Stimulated activated naive B cell treated with anti-CD40 and anti-IgM and Interleukin-4, amounts not matched to agents 10 μg/mL and 1 μg/mL and 100 μg/mL, for 72 hours (primary cell): ENCODE data around the gene TMEM259.

Source experiments
- ATAC-seq, 2 donors: fragments of 150-1000 bp; cut with Tn5 transposase; replicated peaks; 2 replicates each; pipeline ENCODE4 v1.10.0; 2021; ENCODE audit warnings: moderate library complexity in 1 of 2
- DNase-seq: peaks from one replicate; pipeline ENCODE4 v3.0.0; 2021
- H3K27ac Mint-ChIP-seq: one replicate; pipeline ENCODE4 v1.8.0; 2022; ENCODE audit warnings: mild to moderate bottlenecking, mixed read lengths
- H3K27me3 Mint-ChIP-seq, 2 donors: one replicate each; pipeline ENCODE4 v1.8.0; 2022; ENCODE audit warnings: mixed read lengths in 2 of 2
- H3K36me3 Mint-ChIP-seq, 2 donors: one replicate each; pipeline ENCODE4 v1.8.0; 2022; ENCODE audit warnings: mixed read lengths in 2 of 2, mild to moderate bottlenecking in 1 of 2
- H3K4me1 Mint-ChIP-seq, 2 donors: one replicate each; pipeline ENCODE4 v1.8.0; 2022; ENCODE audit warnings: mixed read lengths in 2 of 2, mild to moderate bottlenecking in 1 of 2
- H3K4me3 Mint-ChIP-seq, 2 donors: one replicate each; pipeline ENCODE4 v1.8.0; 2022; ENCODE audit warnings: mild to moderate bottlenecking in 2 of 2, mixed read lengths in 2 of 2, moderate library complexity in 1 of 2
- H3K9me3 Mint-ChIP-seq, 2 donors: one replicate each; pipeline ENCODE4 v1.8.0; 2022; ENCODE audit warnings: mixed read lengths in 2 of 2, mild to moderate bottlenecking in 1 of 2

The TMEM259 gene

GRCh38 chr19:1049800-1050199, 28.9 kb upstream of the TMEM259 start:
- DNase-seq (no peak), ATAC-seq (no peak)
- no peaks in the 10 kb centered on the region for H3K9me3 Mint-ChIP-seq
- no peak overlapping the region for H3K27ac Mint-ChIP-seq
- peaks cover 39 to 40% of the 10 kb centered on the region in 2 donors for H3K36me3 Mint-ChIP-seq
- peaks cover 2 to 8% of the 10 kb centered on the region in 2 donors for H3K4me1 Mint-ChIP-seq
- H3K27me3 Mint-ChIP-seq: no peaks in the 10 kb centered on the region
- no peak overlapping the region for H3K4me3 Mint-ChIP-seq

GRCh38 chr19:1049106-1049505, 28.2 kb upstream of the TMEM259 start:
- H3K36me3 Mint-ChIP-seq: peaks cover 39 to 40% of the 10 kb centered on the region in 2 donors

GRCh38 chr19:1047696-1048147, 26.8 kb upstream of the TMEM259 start:
- ATAC-seq (no peak), DNase-seq (no peak)
- peaks cover 1 to 3% of the 10 kb centered on the region in 2 donors for H3K4me1 Mint-ChIP-seq
- H3K36me3 Mint-ChIP-seq: peaks cover 28 to 30% of the 10 kb centered on the region in 2 donors
- H3K27me3 Mint-ChIP-seq: no peaks in the 10 kb centered on the region
- no peak overlapping the region for H3K4me3 Mint-ChIP-seq
- no peaks in the 10 kb centered on the region for H3K9me3 Mint-ChIP-seq
- no peak overlapping the region for H3K27ac Mint-ChIP-seq

More at GRCh38 chr19:1049106-1049505, 28.2 kb upstream of the TMEM259 start:
- no peaks in the 10 kb centered on the region for H3K27me3 Mint-ChIP-seq
- no peaks in the 10 kb centered on the region for H3K9me3 Mint-ChIP-seq
- DNase-seq (no peak), ATAC-seq (no peak)
- no peak overlapping the region for H3K4me3 Mint-ChIP-seq
- H3K27ac Mint-ChIP-seq: no peak overlapping the region
- peaks cover 2 to 8% of the 10 kb centered on the region in 2 donors for H3K4me1 Mint-ChIP-seq

- H3K36me3 Mint-ChIP-seq: peaks cover 31 to 32% of the 10 kb centered on the region in 2 donors
- no peak overlapping the region for H3K27ac Mint-ChIP-seq
- H3K27me3 Mint-ChIP-seq: no peaks in the 10 kb centered on the region
- no peaks in the 10 kb centered on the region for H3K9me3 Mint-ChIP-seq
- no peak overlapping the region for H3K4me3 Mint-ChIP-seq
- peaks cover 0 to 6% of the 10 kb centered on the region in 2 donors for H3K4me1 Mint-ChIP-seq
- DNase-seq (no peak), ATAC-seq (no peak)
Observed at GRCh38 chr19:1046836-1047695, 26.1 kb upstream of the TMEM259 start.

GRCh38 chr19:1046117-1046626, 25.2 kb upstream of the TMEM259 start:
- Mint-ChIP-seq H3K27ac (no peak overlapping the region), H3K36me3 (peaks cover 24 to 25% of the 10 kb centered on the region in 2 donors), H3K27me3 (no peaks in the 10 kb centered on the region), H3K9me3 (no peaks in the 10 kb centered on the region), H3K4me3 (no peak overlapping the region), H3K4me1 (peaks cover 3 to 12% of the 10 kb centered on the region in 2 donors)
- DNase-seq (no peak), ATAC-seq (no peak)

GRCh38 chr19:1045247-1045603, 24.3 kb upstream of the TMEM259 start:
- DNase-seq: no peak
- no peaks in the 10 kb centered on the region for H3K9me3 Mint-ChIP-seq
- no peak overlapping the region for H3K4me3 Mint-ChIP-seq
- peaks cover 5 to 18% of the 10 kb centered on the region in 2 donors for H3K4me1 Mint-ChIP-seq
- H3K36me3 Mint-ChIP-seq: peaks cover 20 to 24% of the 10 kb centered on the region in 2 donors
- no peak overlapping the region for H3K27ac Mint-ChIP-seq
- no peaks in the 10 kb centered on the region for H3K27me3 Mint-ChIP-seq
- ATAC-seq: peak; percentile 54 to 63

GRCh38 chr19:1042689-1043511, 22.0 kb upstream of the TMEM259 start:
- Mint-ChIP-seq H3K4me1 (peaks cover 24 to 41% of the 10 kb centered on the region in 2 donors), H3K9me3 (no peaks in the 10 kb centered on the region), H3K27ac (peak overlapping the region; percentile 59), H3K4me3 (peak overlapping the region in 1 of 2 donors; percentile 56), H3K36me3 (peaks cover 34 to 37% of the 10 kb centered on the region in 2 donors), H3K27me3 (no peaks in the 10 kb centered on the region)
- no peak for ATAC-seq
- DNase-seq: no peak

GRCh38 chr19:1041835-1042685, 21.1 kb upstream of the TMEM259 start:
- Mint-ChIP-seq H3K36me3 (peaks cover 41 to 43% of the 10 kb centered on the region in 2 donors), H3K4me1 (peaks cover 29 to 49% of the 10 kb centered on the region in 2 donors), H3K27me3 (no peaks in the 10 kb centered on the region), H3K27ac (peak overlapping the region; percentile 59), H3K9me3 (peaks cover 0 to 1% of the 10 kb centered on the region in 2 donors), H3K4me3 (peak overlapping the region in 1 of 2 donors; percentile 56)
- ATAC-seq (no peak), DNase-seq (no peak)

GRCh38 chr19:1041272-1041834, 20.4 kb upstream of the TMEM259 start:
- no peak for DNase-seq
- H3K4me1 Mint-ChIP-seq: peaks cover 31 to 56% of the 10 kb centered on the region in 2 donors
- H3K4me3 Mint-ChIP-seq: peak overlapping the region; percentile 84 to 98
- H3K36me3 Mint-ChIP-seq: peaks cover 44 to 50% of the 10 kb centered on the region in 2 donors
- no peak overlapping the region for H3K27ac Mint-ChIP-seq
- ATAC-seq: no peak
- peaks cover 0 to 1% of the 10 kb centered on the region in 2 donors for H3K9me3 Mint-ChIP-seq
- no peaks in the 10 kb centered on the region for H3K27me3 Mint-ChIP-seq

- ATAC-seq: peak; percentile 60 to 62
- Mint-ChIP-seq H3K4me1 (peaks cover 36 to 63% of the 10 kb centered on the region in 2 donors), H3K36me3 (peaks cover 45 to 57% of the 10 kb centered on the region in 2 donors)
Observed at GRCh38 chr19:1040476-1041271, 19.8 kb upstream of the TMEM259 start.

GRCh38 chr19:1039646-1040475, 18.9 kb upstream of the TMEM259 start, which contains the start of gene ABCA7:
Gene ABCA7 (plus strand): TSS chr19:1040107. CDS start chr19:1041362, 1,255 bp downstream.
- peak; percentile 82 to 84 for ATAC-seq
- H3K9me3 Mint-ChIP-seq: peaks cover 1 to 3% of the 10 kb centered on the region in 2 donors
- peaks cover 49 to 59% of the 10 kb centered on the region in 2 donors for H3K36me3 Mint-ChIP-seq
- peaks cover 40 to 70% of the 10 kb centered on the region in 2 donors for H3K4me1 Mint-ChIP-seq
- DNase-seq: peak; percentile 99
- H3K4me3 Mint-ChIP-seq: peak within 1 kb of the TSS; percentile 84 to 98
- no peaks in the 10 kb centered on the region for H3K27me3 Mint-ChIP-seq
- peak within 1 kb of the TSS; percentile 99 for H3K27ac Mint-ChIP-seq

More at GRCh38 chr19:1040476-1041271, 19.8 kb upstream of the TMEM259 start:
- peak; percentile 92 for DNase-seq
- H3K9me3 Mint-ChIP-seq: peaks cover 0 to 1% of the 10 kb centered on the region in 2 donors
- H3K27ac Mint-ChIP-seq: peak overlapping the region; percentile 99
- peak overlapping the region; percentile 84 to 98 for H3K4me3 Mint-ChIP-seq
- no peaks in the 10 kb centered on the region for H3K27me3 Mint-ChIP-seq
